K562 (cell line): Measurements from ENCODE around the gene RPL18A. TPM values are rescaled to one million over a fixed set of nuclear protein-coding genes. Genes with fewer than 3 reads are reported as not detected.

Experiments used
- CHCHD3 ChIP-seq: fragments of 250-450 bp; sonication (Bioruptor Pico); IDR thresholded peaks from 2 replicates; pipeline ENCODE4 v2.1.2; 2022; ENCODE audit warnings: mild to moderate bottlenecking
- CREB1 ChIP-seq, 2 experiments: sonication (generic) in 1 of 2; formaldehyde crosslinking in 1 of 2; IDR thresholded peaks; 2 replicates each; pipeline versions ENCODE4 v1.6.1 to v1.8.0; 2012 to 2022; ENCODE audit warnings: inconsistent platforms in 1 of 2, mild to moderate bottlenecking in 1 of 2, missing genetic modification reagents in 1 of 2, moderate library complexity in 1 of 2
- DNMT1 ChIP-seq: fragments of 450-650 bp; IDR thresholded peaks from 2 replicates; pipeline ENCODE4 v1.6.1; 2016; ENCODE audit warnings: antibody characterized with exemption, mild to moderate bottlenecking
- FUS ChIP-seq: fragments of 200-400 bp; formaldehyde crosslinking; optimal IDR thresholded peaks from 2 replicates; pipeline ENCODE3; 2017; ENCODE audit warnings: low read depth, low read length
- HMG20A ChIP-seq: fragments of 450-650 bp; formaldehyde crosslinking; conservative IDR thresholded peaks from 2 replicates; pipeline ENCODE4 v1.4.0; 2020; ENCODE audit warnings: mild to moderate bottlenecking, mixed read lengths
- KDM4B ChIP-seq, 2 experiments: fragments of 450-650 bp in 1 of 2; sonication (generic) in 1 of 2; IDR thresholded peaks; 2 replicates each; pipeline ENCODE4 v1.6.1; 2016 to 2017; ENCODE audit warnings: borderline replicate concordance in 2 of 2, antibody characterized with exemption in 1 of 2, low read depth in 1 of 2, mild to moderate bottlenecking in 1 of 2
- LARP7 ChIP-seq: fragments of 450-650 bp; IDR thresholded peaks from 2 replicates; pipeline ENCODE4 v1.6.1; 2016
- MBD2 ChIP-seq: sonication (generic); IDR thresholded peaks from 2 replicates; pipeline ENCODE4 v1.6.1; 2016; ENCODE audit warnings: low read depth, borderline replicate concordance
- NFYB ChIP-seq: IDR thresholded peaks from 2 replicates; pipeline ENCODE4 v1.6.1; 2011; ENCODE audit warnings: mild to moderate bottlenecking, moderate library complexity; ENCODE audit not compliant: insufficient read length; ENCODE audit errors: extremely low read depth
- PRMT5 ChIP-seq: sonication (generic); formaldehyde crosslinking; IDR thresholded peaks from 2 replicates; pipeline ENCODE4 v1.5.0; 2020; ENCODE audit warnings: missing genetic modification reagents
- RNF2 ChIP-seq: sonication (generic); IDR thresholded peaks from 2 replicates; pipeline ENCODE4 v1.6.1; 2016
- TGIF2 ChIP-seq: sonication (generic); formaldehyde crosslinking; IDR thresholded peaks from 2 replicates; pipeline ENCODE4 v1.8.1; 2022; ENCODE audit warnings: mild to moderate bottlenecking, missing genetic modification reagents, moderate library complexity
- ZKSCAN8 ChIP-seq: fragments of 200-800 bp; sonication (Bioruptor generic); IDR thresholded peaks from 2 replicates; pipeline ENCODE4 v1.6.1; 2016; ENCODE audit warnings: missing genetic modification characterization, missing compliant biosample characterization
- ZNF586 ChIP-seq: fragments of 450-650 bp; formaldehyde crosslinking; conservative IDR thresholded peaks from 2 replicates; pipeline ENCODE4 v1.4.0; 2020; ENCODE audit warnings: mild to moderate bottlenecking, moderate library complexity
- ZNF77 ChIP-seq: fragments of 250-450 bp; sonication (Bioruptor Pico); IDR thresholded peaks from 2 replicates; pipeline ENCODE4 v1.5.0; 2020
- polyA plus RNA-seq, 8 experiments: library from polyadenylated mRNA; depleted of rRNA in 4 of 8; stranded (reverse) in 5 of 8; unstranded in 3 of 8; fragments of >200 nt; fragmentation: Nextera tagmentation in 2 of 8; fragmentation: Illumina TruSeq in 1 of 8; extraction: Ambion mirVana in 2 of 8; extraction: Trizol in 1 of 8; gene quantifications; 2 replicates each; pipeline versions ENCODE4 v1.2.1 to v1.2.3, GENCODE V29; 2011 to 2014; ENCODE audit warnings: inconsistent platforms in 1 of 8, missing spikeins in 1 of 8
- total RNA-seq, 7 experiments: library from RNA; depleted of rRNA in 6 of 7; stranded (reverse); fragments of >200 nt in 6 of 7; fragmentation: Illumina TruSeq in 2 of 7; extraction: Trizol in 2 of 7; gene quantifications; 2 replicates each; pipeline versions ENCODE4 v1.2.1 to v1.2.3, GENCODE V29; 2011 to 2021; ENCODE audit warnings: low replicate concordance in 1 of 7
- TF ChIP-seq, protein P1 (sequence below), 3 experiments: fragments of 200-800 bp in 1 of 3; sonication (Bioruptor generic) in 1 of 3; sonication (generic) in 1 of 3; formaldehyde crosslinking in 1 of 3; IDR thresholded peaks; 2 replicates each; pipeline versions ENCODE4 v1.6.1 to v1.8.0; 2016 to 2022; ENCODE audit warnings: mild to moderate bottlenecking in 2 of 3, missing compliant biosample characterization in 2 of 3, missing genetic modification characterization in 2 of 3, missing genetic modification reagents in 1 of 3
- TF ChIP-seq, protein P2 (sequence below), 3 experiments: IDR thresholded peaks in 2 of 3; conservative IDR thresholded peaks in 1 of 3; 2 replicates each; pipeline ENCODE4 v1.5.1; 2011 to 2012; ENCODE audit warnings: low read length in 3 of 3, mild to moderate bottlenecking in 3 of 3, control low read depth in 2 of 3, improper control_type of control experiment in 1 of 3, inconsistent platforms in 1 of 3, low read depth in 1 of 3, mixed read lengths in 1 of 3, moderate library complexity in 1 of 3; ENCODE audit not compliant: insufficient read depth in 2 of 3
- TF ChIP-seq, protein P3 (sequence below): fragments of 250-450 bp; sonication (Bioruptor Pico); IDR thresholded peaks from 2 replicates; pipeline ENCODE4 v1.5.0; 2020; ENCODE audit warnings: mild to moderate bottlenecking, borderline replicate concordance
- TF ChIP-seq, protein P4 (sequence below): IDR thresholded peaks from 3 replicates; pipeline ENCODE4 v1.6.1; 2011; ENCODE audit warnings: borderline replicate concordance, mild to moderate bottlenecking, moderate library complexity; ENCODE audit not compliant: insufficient read length; ENCODE audit errors: extremely low read depth

Gene RPL18A
- total and polyA plus RNA-seq, 9 of the 15 experiments (the other 6 are each of a cell fraction or from before 2014, with no cell fraction given) = 626 to 2,882 (median 1,895) TPM

DNA sequence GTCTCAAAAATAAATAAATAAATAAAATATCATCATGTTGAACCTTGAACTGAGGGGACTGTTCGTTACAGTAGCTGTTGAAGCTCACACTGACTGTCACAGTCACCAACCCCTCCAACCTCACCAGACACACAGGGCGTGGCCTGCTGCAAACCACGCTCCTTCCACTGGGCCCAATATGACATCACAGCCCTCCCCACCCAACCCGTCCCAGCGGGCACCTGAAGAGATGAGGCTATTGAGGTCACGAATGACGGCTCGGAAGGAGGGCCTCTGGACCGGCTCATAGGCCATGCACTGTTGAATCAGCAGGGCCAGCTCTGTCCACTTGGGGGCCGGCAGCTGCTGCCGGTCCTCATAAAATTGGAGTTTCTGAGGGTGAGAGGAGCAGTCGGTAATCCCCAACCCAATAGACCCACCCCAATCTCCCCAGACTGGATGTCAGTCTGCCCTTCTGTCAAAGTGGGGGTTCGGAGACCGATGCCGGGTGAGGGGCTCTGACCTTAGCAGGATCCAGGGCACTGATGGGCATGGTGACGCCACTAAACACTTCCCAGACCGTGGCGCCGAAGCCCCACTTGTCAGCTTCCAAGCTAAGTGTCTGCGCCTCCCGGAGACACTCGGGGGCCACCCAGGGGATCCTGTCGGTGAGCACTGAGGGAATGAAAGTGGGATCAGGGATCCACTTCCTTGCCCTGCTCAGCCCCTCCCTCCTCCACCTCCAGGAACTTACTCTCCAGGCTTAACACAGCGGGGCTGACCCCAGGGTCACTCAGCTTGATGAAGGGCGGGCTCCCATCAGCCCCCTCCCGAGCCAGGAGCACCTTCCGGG, 25.1 kb upstream of the RPL18A start (continued):
- TF ChIP-seq, protein P1, sequence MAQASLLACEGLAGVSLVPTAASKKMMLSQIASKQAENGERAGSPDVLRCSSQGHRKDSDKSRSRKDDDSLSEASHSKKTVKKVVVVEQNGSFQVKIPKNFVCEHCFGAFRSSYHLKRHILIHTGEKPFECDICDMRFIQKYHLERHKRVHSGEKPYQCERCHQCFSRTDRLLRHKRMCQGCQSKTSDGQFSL (CRISPR knock-in tag; IDR thresholded peaks at IDR 0.05) = 0 out of 2 replicates have a peak, but pooled peaks have one; percentile 21
- TF ChIP-seq, protein P1 (tag; IDR thresholded peaks at IDR 0.05) = no peak
- TF ChIP-seq MBD2 (no peak), ZKSCAN8 (CRISPR knock-in tag) (no peak), PRMT5 (CRISPR knock-in tag) (no peak), DNMT1 (no peak), TGIF2 (CRISPR knock-in tag) (no peak), NFYB (no peak), HMG20A (CRISPR knock-in tag) (no peak), ZNF77 (CRISPR knock-in tag) (no peak), CHCHD3 (CRISPR knock-in tag) (no peak), LARP7 (no peak), CREB1 (IDR thresholded peaks at IDR 0.05) (peak; percentile 52; the same call in 1 of the 2 replicates), CREB1 (CRISPR knock-in tag; IDR thresholded peaks at IDR 0.05) (no peak; the same call in 1 of the 2 replicates), FUS (no peak), RNF2 (no peak), KDM4B (IDR thresholded peaks at IDR 0.05; ENCODE audit: borderline replicate concordance in 2 of 2, low read depth in 1 of 2) (no peak), ZNF586 (CRISPR knock-in tag) (no peak)
- TF ChIP-seq, protein P2, sequence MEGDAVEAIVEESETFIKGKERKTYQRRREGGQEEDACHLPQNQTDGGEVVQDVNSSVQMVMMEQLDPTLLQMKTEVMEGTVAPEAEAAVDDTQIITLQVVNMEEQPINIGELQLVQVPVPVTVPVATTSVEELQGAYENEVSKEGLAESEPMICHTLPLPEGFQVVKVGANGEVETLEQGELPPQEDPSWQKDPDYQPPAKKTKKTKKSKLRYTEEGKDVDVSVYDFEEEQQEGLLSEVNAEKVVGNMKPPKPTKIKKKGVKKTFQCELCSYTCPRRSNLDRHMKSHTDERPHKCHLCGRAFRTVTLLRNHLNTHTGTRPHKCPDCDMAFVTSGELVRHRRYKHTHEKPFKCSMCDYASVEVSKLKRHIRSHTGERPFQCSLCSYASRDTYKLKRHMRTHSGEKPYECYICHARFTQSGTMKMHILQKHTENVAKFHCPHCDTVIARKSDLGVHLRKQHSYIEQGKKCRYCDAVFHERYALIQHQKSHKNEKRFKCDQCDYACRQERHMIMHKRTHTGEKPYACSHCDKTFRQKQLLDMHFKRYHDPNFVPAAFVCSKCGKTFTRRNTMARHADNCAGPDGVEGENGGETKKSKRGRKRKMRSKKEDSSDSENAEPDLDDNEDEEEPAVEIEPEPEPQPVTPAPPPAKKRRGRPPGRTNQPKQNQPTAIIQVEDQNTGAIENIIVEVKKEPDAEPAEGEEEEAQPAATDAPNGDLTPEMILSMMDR (IDR thresholded peaks at IDR 0.05 in 2 of 3, conservative IDR thresholded peaks at IDR 0.05 in 1 of 3; ENCODE audit: insufficient read depth in 2 of 3, low read depth in 1 of 3, low read length in 3 of 3) = peak; percentile 28 to 40 (median 38); a peak in 5 of 6 replicates
- TF ChIP-seq, protein P3, sequence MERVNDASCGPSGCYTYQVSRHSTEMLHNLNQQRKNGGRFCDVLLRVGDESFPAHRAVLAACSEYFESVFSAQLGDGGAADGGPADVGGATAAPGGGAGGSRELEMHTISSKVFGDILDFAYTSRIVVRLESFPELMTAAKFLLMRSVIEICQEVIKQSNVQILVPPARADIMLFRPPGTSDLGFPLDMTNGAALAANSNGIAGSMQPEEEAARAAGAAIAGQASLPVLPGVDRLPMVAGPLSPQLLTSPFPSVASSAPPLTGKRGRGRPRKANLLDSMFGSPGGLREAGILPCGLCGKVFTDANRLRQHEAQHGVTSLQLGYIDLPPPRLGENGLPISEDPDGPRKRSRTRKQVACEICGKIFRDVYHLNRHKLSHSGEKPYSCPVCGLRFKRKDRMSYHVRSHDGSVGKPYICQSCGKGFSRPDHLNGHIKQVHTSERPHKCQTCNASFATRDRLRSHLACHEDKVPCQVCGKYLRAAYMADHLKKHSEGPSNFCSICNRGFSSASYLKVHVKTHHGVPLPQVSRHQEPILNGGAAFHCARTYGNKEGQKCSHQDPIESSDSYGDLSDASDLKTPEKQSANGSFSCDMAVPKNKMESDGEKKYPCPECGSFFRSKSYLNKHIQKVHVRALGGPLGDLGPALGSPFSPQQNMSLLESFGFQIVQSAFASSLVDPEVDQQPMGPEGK (CRISPR knock-in tag) = no peak
- TF ChIP-seq, protein P4, sequence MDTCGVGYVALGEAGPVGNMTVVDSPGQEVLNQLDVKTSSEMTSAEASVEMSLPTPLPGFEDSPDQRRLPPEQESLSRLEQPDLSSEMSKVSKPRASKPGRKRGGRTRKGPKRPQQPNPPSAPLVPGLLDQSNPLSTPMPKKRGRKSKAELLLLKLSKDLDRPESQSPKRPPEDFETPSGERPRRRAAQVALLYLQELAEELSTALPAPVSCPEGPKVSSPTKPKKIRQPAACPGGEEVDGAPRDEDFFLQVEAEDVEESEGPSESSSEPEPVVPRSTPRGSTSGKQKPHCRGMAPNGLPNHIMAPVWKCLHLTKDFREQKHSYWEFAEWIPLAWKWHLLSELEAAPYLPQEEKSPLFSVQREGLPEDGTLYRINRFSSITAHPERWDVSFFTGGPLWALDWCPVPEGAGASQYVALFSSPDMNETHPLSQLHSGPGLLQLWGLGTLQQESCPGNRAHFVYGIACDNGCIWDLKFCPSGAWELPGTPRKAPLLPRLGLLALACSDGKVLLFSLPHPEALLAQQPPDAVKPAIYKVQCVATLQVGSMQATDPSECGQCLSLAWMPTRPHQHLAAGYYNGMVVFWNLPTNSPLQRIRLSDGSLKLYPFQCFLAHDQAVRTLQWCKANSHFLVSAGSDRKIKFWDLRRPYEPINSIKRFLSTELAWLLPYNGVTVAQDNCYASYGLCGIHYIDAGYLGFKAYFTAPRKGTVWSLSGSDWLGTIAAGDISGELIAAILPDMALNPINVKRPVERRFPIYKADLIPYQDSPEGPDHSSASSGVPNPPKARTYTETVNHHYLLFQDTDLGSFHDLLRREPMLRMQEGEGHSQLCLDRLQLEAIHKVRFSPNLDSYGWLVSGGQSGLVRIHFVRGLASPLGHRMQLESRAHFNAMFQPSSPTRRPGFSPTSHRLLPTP = no peak
